Activated CD4-positive, alpha-beta T cell treated with anti-CD3 and anti-CD28 coated beads for 24 hours (primary cell): Measurements from ENCODE around the gene APOD.

Source experiments
- DNase-seq, 2 donors: peaks; one replicate each; pipeline ENCODE4 v3.0.0-alpha.2; 2020; ENCODE audit warnings: low read depth in 2 of 2

The APOD gene

GRCh38 chr3:195526492-195526891 is 57.2 kb downstream of the APOD start:
- DNase-seq: no peak

DNA sequence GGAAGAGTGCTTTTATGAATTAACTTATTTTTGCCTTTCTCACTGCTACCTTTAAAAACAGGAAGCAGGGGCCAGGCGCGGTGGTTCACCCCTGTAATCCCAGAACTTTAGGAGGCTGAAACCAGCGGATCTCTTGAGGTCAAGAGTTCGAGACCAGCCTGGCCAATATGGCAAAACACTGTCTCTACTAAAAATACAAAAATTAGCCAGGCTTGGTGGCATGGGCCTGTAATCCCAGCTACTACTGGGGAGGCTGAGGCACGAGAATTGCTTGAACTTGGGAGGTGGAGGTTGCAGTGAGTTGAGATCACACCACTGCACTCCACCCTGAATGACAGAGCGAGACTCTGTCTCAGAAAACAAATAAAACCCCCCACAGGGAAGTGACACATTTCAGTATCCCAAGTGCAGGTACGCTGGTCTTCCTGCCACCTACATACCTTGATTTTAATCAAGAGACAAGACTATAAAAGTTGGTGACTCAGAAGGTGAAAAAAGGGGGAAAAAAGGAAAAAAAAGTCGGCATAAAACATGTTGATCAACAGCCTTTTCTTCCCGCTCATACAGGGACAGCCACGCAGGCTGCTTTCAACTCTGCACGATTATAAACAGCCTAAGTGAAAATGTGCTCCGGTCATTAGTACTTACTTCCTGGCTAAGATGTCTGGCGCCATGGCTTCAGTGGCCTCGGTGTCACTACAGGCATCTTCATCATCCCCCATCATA is 59.4 kb downstream of the APOD start:
- peak in 1 of 2 donors; percentile 23 for DNase-seq

- DNase-seq: peak in 1 of 2 donors; percentile 38
These were observed 61.3 kb downstream of the APOD start for GRCh38 chr3:195522254-195523023.
